ENCODE results near the gene RAB30.

The RAB30 gene

DNA sequence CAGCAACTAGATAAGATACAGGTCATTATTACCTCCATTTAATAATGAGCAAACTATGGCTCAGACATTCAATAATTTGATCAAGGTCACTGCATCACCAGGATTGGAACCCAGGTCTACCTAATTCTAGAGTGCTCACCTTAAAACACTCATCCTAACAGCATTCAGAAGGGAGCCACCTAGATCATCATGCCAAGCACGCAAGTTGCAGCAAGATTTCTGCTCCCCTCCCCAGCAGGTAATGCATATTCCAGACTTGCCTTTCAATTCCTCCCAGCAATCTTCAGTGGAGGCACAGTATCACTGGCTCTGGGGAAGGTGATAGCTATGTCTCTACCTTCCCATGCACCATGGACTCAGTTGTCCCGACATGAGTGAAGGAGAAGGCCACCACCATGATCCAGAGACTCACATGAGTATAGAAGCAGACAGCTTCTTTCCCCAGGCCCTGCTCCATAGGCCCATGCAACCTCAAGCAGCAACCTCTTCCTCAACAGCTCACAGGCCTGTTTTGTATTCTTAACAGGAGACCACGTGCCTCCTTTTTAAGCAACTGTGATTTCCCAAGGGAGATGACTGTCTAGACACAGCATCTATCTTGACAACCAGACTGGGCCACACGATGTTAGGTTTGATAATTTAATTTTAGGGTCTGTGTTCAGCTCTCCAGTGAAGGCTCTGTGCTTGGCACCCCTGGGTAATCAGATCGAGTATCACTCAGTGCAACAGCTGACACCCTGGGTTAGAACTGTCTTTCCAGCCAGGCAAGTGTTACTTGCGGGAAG, 36.4 kb downstream of the RAB30 start:
- Histone ChIP-seq H3K36me3 (ENCODE audit: insufficient read depth, low read length) (no peaks in the 10 kb centered on the region), H3K4me1 (ENCODE audit: insufficient read depth, low read length) (peaks cover 14% of the 10 kb centered on the region), H3K4me3 (ENCODE audit: low read length) (no peak overlapping the region), H3K27me3 (ENCODE audit: insufficient read depth, low read length) (no peaks in the 10 kb centered on the region), H3K9ac (ENCODE audit: low read depth, low read length) (no peak overlapping the region), H3K27ac (ENCODE audit: low read depth, low read length) (no peak overlapping the region), H3K9me3 (ENCODE audit: insufficient read depth, low read depth, low read length) (no peaks in the 10 kb centered on the region)
- 88% methylated on average over 6 of the region's 6 CpGs for WGBS

DNA sequence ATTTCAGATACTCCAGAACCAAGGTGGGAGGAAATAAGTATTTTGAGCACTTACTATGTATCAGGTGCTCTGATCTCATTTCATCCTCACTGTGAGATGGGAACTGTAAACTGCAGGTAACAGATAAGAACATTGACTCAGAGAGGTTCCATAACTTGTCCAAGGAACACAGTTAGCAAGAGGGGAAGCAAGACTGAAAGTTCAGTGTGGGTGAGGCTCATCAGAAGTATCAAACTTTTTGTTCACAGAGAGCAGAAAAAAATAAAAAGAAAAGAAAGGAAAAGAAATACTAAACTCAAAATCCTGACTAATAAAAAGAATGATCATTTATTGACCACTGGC, 37.1 kb downstream of the RAB30 start:
- Histone ChIP-seq H3K36me3 (ENCODE audit: insufficient read depth, low read length) (no peaks in the 10 kb centered on the region), H3K27me3 (ENCODE audit: insufficient read depth, low read length) (no peaks in the 10 kb centered on the region), H3K9me3 (ENCODE audit: insufficient read depth, low read depth, low read length) (no peaks in the 10 kb centered on the region), H3K9ac (ENCODE audit: low read depth, low read length) (no peak overlapping the region), H3K4me3 (ENCODE audit: low read length) (no peak overlapping the region), H3K27ac (ENCODE audit: low read depth, low read length) (no peak overlapping the region), H3K4me1 (ENCODE audit: insufficient read depth, low read length) (peaks cover 14% of the 10 kb centered on the region)

DNA sequence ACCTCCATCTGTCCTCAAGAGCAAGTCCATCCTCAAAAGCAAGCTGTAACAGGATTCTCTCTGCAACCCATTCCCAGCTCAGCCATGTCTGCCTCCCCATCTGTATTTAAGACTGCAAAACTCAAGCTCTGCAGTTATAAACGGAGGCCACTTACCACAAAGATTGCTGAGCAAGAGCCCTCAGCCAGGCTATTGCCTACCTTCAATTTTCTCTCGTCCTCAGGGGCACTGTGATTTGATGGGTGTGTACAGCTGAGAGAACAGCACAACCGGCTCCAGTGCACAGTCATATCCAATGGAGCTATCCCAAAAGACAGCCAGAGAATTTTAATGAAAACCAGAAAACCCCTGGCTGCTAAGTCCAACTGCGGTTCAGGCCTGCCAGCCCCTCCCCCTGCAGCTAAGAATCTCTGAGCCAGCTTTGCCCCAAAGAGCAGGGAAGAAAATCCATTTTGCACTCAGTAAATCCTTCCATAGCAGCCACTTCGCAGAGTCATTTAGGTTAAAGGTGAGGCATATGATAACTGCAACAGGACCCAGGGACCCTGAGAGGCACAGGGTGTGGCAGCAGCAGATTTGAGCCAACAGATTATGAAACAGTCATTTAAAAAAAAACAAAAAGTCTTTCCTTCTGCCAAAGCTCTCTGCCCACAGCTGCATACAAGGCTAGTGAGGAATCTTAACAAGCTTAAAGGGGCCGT, 37.6 kb downstream of the RAB30 start:
- Histone ChIP-seq H3K36me3 (ENCODE audit: insufficient read depth, low read length) (no peaks in the 10 kb centered on the region), H3K4me1 (ENCODE audit: insufficient read depth, low read length) (peaks cover 14% of the 10 kb centered on the region), H3K4me3 (ENCODE audit: low read length) (no peak overlapping the region)

DNA sequence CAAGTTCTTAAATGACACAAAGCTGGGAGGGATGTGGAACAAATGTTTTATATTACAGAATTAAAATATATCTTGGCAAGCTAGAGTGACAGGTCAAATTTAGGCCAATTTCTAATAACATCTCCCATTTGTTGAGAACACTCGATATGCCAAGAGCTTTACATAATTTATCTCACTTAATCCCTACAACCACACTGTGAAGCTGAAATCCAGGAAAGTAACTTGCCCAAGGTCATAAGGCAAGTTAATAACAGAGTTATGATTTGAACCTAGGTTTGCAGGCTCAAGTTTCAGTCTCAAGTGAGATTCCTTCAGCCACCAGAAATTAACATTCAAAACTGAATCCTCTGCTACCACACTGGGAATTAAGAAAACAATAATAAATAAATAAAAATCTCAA, 38.3 kb downstream of the RAB30 start:
- Histone ChIP-seq H3K9ac (ENCODE audit: low read depth, low read length) (no peak overlapping the region), H3K9me3 (ENCODE audit: insufficient read depth, low read depth, low read length) (no peaks in the 10 kb centered on the region), H3K27ac (ENCODE audit: low read depth, low read length) (no peak overlapping the region), H3K27me3 (ENCODE audit: insufficient read depth, low read length) (no peaks in the 10 kb centered on the region), H3K4me1 (ENCODE audit: insufficient read depth, low read length) (peaks cover 14% of the 10 kb centered on the region), H3K4me3 (ENCODE audit: low read length) (no peak overlapping the region), H3K36me3 (ENCODE audit: insufficient read depth, low read length) (no peaks in the 10 kb centered on the region)
- 88% methylated on average over 1 of the region's 1 CpG for WGBS

More for the DNA sequence above, 37.6 kb downstream of the RAB30 start:
- Histone ChIP-seq H3K27ac (ENCODE audit: low read depth, low read length) (no peak overlapping the region), H3K9ac (ENCODE audit: low read depth, low read length) (no peak overlapping the region), H3K9me3 (ENCODE audit: insufficient read depth, low read depth, low read length) (no peaks in the 10 kb centered on the region), H3K27me3 (ENCODE audit: insufficient read depth, low read length) (no peaks in the 10 kb centered on the region)
- WGBS = 59% methylated on average over 6 of the region's 6 CpGs

DNA sequence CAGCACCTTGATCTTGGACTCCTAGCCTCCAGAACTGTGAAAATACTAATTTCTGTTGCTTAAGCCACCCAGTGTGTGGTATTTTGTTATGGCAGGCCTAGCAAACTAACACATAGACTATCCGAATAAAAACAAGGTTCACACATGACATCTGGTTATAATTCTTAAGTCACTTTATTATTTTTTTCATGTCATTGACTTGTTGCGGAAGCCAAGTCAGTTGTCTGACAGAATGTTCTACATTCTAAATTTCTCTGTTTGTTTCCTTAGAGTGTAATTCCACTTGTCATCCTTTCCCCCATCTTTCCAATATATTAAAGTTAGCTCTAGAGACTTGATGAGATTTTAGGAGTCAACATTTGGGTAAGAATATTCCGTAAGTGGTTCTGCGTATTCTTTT, 40.6 kb downstream of the RAB30 start:
- Histone ChIP-seq H3K4me1 (ENCODE audit: insufficient read depth, low read length) (peaks cover 14% of the 10 kb centered on the region), H3K9ac (ENCODE audit: low read depth, low read length) (no peak overlapping the region), H3K27me3 (ENCODE audit: insufficient read depth, low read length) (no peaks in the 10 kb centered on the region), H3K36me3 (ENCODE audit: insufficient read depth, low read length) (no peaks in the 10 kb centered on the region), H3K27ac (ENCODE audit: low read depth, low read length) (no peak overlapping the region), H3K9me3 (ENCODE audit: insufficient read depth, low read depth, low read length) (no peaks in the 10 kb centered on the region), H3K4me3 (ENCODE audit: low read length) (no peak overlapping the region)
- WGBS = 100% methylated on average over 3 of the region's 4 CpGs

DNA sequence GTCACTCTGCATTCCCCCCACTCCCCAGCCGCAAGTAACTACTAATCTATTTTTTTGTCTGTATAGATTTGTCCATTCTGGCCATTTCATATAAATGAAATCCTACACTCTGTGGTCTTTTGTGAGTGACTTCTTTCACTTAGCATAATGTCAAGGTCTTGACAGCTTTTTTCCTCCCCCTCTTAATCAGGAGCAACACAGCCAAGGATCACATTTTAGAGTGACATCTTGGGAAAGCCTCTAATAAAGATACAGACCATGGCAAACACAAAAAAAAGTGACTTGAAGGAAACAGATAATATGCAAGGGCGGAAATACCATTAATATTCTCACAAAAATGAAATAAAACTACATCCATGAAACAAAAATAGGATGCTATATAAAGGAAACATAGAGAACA, 43.9 kb downstream of the RAB30 start:
- 100% methylated on average over 1 of the region's 2 CpGs for WGBS
- Histone ChIP-seq H3K4me1 (ENCODE audit: insufficient read depth, low read length) (peaks cover 27% of the 10 kb centered on the region), H3K27me3 (ENCODE audit: insufficient read depth, low read length) (no peaks in the 10 kb centered on the region), H3K9ac (ENCODE audit: low read depth, low read length) (no peak overlapping the region), H3K9me3 (ENCODE audit: insufficient read depth, low read depth, low read length) (no peaks in the 10 kb centered on the region), H3K36me3 (ENCODE audit: insufficient read depth, low read length) (no peaks in the 10 kb centered on the region), H3K27ac (ENCODE audit: low read depth, low read length) (no peak overlapping the region), H3K4me3 (ENCODE audit: low read length) (no peak overlapping the region)

DNA sequence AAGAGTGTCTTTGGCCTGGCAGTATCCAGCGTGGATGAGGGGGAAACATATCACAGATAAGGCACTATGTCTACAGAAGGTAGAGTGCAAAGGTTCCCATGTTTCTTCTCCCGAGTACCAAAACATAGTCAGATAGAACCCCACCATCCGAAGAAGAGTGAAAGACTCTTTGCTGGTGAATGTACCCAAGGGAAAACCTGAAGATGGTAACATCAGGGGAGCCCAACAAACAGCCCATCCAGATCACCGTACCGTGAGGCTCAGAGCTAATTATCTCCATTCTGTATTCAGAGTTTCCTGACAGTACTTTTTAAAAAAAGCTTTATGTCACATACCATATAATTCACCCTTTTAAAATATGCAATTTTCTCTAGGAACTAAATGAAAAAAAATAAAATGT, 44.4 kb downstream of the RAB30 start:
- H3K27ac ChIP-seq (ENCODE audit: low read depth, low read length) = no peak overlapping the region
- no peaks in the 10 kb centered on the region for H3K9me3 ChIP-seq (ENCODE audit: insufficient read depth, low read depth, low read length)
- no peaks in the 10 kb centered on the region for H3K36me3 ChIP-seq (ENCODE audit: insufficient read depth, low read length)
- H3K4me3 ChIP-seq (ENCODE audit: low read length) = no peak overlapping the region
- 85% methylated on average over 5 of the region's 5 CpGs for WGBS
- H3K4me1 ChIP-seq (ENCODE audit: insufficient read depth, low read length) = peaks cover 27% of the 10 kb centered on the region
- no peak overlapping the region for H3K9ac ChIP-seq (ENCODE audit: low read depth, low read length)
- H3K27me3 ChIP-seq (ENCODE audit: insufficient read depth, low read length) = no peaks in the 10 kb centered on the region

DNA sequence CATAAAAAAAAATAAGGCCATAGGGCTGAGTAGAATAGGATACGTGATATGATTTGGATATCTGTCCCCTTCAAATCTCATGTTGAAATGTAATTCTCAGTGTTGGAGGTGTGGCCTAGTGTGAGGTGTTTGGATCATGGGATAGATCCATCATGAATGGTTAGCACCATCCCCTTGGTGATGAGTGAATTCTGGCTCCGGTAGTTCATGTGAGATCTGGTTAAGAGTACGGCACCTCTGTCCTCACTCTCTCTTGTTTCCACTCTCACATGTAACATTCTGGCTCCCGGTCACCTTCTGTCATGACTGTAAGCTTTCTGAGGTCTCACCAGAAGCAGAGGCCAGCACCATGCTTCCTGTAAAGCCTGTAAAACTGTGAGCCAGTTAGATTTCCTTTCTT, 45.5 kb downstream of the RAB30 start:
- whole genome bisulfite sequencing = 89% methylated on average over 4 of the region's 4 CpGs
- Histone ChIP-seq H3K4me1 (ENCODE audit: insufficient read depth, low read length) (peaks cover 27% of the 10 kb centered on the region), H3K36me3 (ENCODE audit: insufficient read depth, low read length) (no peaks in the 10 kb centered on the region), H3K27me3 (ENCODE audit: insufficient read depth, low read length) (no peaks in the 10 kb centered on the region), H3K4me3 (ENCODE audit: low read length) (no peak overlapping the region), H3K9me3 (ENCODE audit: insufficient read depth, low read depth, low read length) (no peaks in the 10 kb centered on the region), H3K9ac (ENCODE audit: low read depth, low read length) (no peak overlapping the region), H3K27ac (ENCODE audit: low read depth, low read length) (no peak overlapping the region)

DNA sequence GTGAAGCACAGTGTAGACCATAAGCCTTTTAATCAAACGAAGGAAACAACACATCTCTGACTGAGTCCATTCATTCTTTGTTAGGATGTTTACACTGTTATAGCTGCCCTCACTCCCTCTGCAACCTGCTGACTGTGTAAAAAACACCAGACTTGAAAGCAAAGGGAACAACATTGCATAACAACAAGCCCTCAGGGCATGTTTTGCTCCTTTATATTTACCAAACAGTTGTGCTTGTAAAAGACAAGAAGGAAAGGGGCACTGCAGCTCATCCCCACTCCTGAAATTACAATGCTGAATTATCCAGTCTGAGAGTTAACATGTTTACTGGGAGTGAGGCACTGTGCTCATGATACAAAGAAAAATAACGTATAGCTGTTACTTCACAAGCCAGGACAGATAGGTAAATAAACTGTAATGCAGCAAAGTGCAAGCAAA, 46.4 kb downstream of the RAB30 start:
- 35% methylated on average over 2 of the region's 2 CpGs for WGBS
- no peak overlapping the region for H3K27ac ChIP-seq (ENCODE audit: low read depth, low read length)
- H3K9me3 ChIP-seq (ENCODE audit: insufficient read depth, low read depth, low read length) = no peaks in the 10 kb centered on the region
- no peak overlapping the region for H3K4me3 ChIP-seq (ENCODE audit: low read length)
- peaks cover 27% of the 10 kb centered on the region for H3K4me1 ChIP-seq (ENCODE audit: insufficient read depth, low read length)
- H3K27me3 ChIP-seq (ENCODE audit: insufficient read depth, low read length) = no peaks in the 10 kb centered on the region
- no peaks in the 10 kb centered on the region for H3K36me3 ChIP-seq (ENCODE audit: insufficient read depth, low read length)
- H3K9ac ChIP-seq (ENCODE audit: low read depth, low read length) = no peak overlapping the region

DNA sequence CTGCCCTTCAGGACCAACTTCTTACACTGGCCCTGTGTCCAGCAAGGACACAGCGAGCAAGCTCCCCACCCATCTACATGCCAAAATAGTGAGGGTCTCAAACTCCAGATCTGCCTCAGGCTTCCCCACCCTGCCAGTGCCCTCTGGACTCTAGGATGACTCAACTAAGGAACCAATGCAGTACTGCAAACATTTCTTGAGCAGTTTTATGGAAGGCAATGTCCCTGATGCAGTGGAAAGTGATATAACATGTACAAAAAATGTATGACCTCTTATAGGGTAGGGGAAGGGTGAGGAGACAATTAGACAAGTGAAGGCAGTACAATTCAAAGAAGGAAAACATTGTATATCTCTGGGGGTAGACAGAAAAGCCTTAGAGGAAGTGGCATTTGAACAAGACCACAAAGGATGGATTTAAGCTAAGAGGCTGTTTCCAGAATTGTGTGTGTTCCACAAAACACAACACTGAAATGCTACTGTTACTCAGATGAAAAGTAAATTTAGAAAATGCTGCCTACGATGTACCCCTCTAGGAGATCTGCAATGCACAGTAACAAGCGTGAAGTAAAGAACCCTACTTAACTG, 47.3 kb downstream of the RAB30 start:
- WGBS = 84% methylated on average over 3 of the region's 3 CpGs
- no peaks in the 10 kb centered on the region for H3K36me3 ChIP-seq (ENCODE audit: insufficient read depth, low read length)
- no peak overlapping the region for H3K27ac ChIP-seq (ENCODE audit: low read depth, low read length)
- no peaks in the 10 kb centered on the region for H3K9me3 ChIP-seq (ENCODE audit: insufficient read depth, low read depth, low read length)
- no peak overlapping the region for H3K9ac ChIP-seq (ENCODE audit: low read depth, low read length)
- no peaks in the 10 kb centered on the region for H3K27me3 ChIP-seq (ENCODE audit: insufficient read depth, low read length)
- no peak overlapping the region for H3K4me3 ChIP-seq (ENCODE audit: low read length)
- H3K4me1 ChIP-seq (ENCODE audit: insufficient read depth, low read length) = peaks cover 27% of the 10 kb centered on the region

DNA sequence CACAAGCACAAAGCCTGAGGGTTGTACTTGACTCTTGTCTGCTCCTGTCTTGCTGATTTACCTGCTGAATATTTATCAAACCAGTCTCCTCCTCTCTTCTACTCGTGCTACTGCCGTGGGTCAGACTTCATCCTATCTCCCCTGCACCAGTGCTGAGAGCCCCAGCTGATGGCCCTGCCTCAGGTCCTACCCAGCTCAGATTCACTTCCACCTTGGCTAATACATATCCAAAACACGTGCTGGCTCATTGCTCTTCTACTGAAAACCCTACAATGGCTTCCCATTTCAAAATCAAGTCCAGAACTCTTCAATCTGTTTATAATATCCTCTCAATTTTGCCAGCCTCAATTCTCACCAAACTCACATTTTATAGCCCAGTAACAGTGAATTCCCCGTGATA, 48.3 kb downstream of the RAB30 start:
- Histone ChIP-seq H3K4me3 (ENCODE audit: low read length) (no peak overlapping the region), H3K27me3 (ENCODE audit: insufficient read depth, low read length) (no peaks in the 10 kb centered on the region), H3K9ac (ENCODE audit: low read depth, low read length) (no peak overlapping the region), H3K27ac (ENCODE audit: low read depth, low read length) (no peak overlapping the region), H3K9me3 (ENCODE audit: insufficient read depth, low read depth, low read length) (no peaks in the 10 kb centered on the region), H3K4me1 (ENCODE audit: insufficient read depth, low read length) (peaks cover 27% of the 10 kb centered on the region), H3K36me3 (ENCODE audit: insufficient read depth, low read length) (no peaks in the 10 kb centered on the region)
- 52% methylated on average over 4 of the region's 4 CpGs for WGBS
